Measurements from ENCODE around the gene THOP1.
"Not testable (repeated sequence)": the region's sequence is repeated elsewhere in the genome, so short reads cannot be mapped to it uniquely, and the experiment has no call there.

The THOP1 gene

DNA sequence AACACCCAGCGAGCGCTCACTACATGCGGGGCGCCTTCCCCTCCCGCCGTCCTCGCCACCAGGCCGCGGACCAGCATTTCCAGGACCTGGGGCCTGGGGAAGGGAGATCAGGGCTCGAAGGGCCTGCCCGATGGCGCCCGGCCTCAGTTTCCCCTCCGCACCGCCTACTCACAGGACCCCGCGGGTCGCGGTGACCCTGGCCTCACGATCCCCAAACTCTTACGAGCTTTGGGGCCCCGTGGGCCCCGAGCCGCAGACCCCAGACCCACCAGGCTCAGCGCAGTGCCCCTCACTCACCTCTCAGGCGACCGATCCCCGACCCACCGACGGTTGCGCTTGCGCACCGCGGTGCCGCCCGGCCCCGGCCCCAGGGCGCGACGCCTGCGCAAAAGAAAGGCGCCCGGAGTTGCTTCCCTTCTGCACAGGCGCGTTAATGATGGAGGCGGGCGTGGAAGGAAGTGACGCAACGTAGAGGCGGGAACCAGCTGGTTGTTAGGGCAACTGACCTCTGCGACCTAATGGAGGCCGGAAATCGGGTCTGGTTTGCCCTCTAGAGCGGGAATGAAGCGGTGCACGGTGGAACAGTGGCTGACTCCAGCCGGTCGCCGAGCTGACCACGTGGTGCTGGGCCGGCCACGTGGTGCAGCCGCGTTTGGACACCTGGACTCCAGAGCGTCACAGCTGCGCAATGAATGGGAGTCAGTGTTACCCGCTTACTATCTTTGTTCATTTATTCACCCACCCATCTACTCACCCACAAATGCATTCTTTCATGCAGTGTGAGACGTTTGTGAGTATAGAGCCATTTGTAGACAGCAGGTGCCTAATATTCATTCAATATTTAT lies 2.1 kb upstream of the THOP1 start, which contains the start of gene SGTA:
Gene SGTA (minus strand): TSS at position 338 of the 845 bp plus-strand sequence. CDS start 14,205 bp downstream, outside the sequence.
- DNase-seq (ENCODE audit: low spot score): peak; percentile 99

DNA sequence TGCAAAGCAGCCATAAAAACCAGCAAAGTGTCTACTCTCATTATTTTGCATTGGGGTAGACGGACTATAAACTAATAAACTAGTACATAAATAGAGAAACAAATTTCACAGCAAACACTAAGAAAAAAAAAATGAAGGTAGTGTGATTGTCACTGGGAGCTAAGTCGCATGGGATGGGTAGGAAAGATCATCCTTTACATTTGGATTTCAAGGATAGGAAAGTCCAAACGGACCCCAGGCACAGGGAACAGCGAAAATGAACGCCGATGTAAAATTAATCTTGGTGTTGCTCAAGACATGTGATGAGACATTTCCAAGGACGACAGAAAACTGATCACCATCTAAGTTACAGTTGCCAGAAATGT lies 1.5 kb upstream of the THOP1 start:
- no peak for DNase-seq (ENCODE audit: low spot score)

DNA sequence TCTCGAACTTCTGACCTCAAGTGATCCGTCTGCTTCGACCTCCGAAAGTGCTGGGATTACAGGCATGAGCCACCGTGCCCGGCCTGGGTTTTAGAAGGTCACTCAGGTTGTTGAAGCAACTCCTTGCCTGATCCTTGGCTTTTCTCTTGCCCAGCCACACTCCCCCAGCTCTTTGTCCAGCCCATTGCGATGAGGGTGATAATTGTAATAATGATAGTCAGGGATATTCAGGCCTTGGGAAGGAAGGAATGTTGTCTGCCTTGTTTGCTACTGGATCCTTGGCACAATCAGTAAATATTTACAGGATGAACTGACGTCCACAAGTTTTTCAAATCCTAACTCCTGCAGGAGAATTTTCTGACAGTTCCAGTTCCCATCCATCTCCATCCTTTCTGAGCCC lies 1.8 kb downstream of the THOP1 start:
- DNase-seq (ENCODE audit: low spot score): no peak

DNA sequence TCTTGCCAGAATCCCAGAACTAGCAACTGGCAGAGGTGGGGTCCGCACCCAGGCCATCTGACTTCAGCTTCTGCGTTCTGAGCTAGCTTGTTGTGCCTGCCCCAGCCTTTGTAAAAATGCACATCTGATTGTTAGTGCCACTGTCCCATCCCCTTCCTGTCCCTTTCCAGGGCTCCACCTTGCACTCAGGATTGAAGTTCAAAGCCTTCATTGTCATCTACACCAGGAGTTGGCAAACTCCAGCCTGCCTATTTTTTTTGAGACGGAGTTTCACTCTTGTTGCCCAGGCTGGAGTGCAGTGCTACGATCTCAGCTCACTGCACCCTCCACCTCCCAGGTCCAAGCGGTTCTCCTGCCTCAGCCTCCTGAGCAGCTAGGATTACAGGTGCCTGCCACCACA lies 2.9 kb downstream of the THOP1 start:
- DNase-seq (ENCODE audit: low spot score): no peak

DNA sequence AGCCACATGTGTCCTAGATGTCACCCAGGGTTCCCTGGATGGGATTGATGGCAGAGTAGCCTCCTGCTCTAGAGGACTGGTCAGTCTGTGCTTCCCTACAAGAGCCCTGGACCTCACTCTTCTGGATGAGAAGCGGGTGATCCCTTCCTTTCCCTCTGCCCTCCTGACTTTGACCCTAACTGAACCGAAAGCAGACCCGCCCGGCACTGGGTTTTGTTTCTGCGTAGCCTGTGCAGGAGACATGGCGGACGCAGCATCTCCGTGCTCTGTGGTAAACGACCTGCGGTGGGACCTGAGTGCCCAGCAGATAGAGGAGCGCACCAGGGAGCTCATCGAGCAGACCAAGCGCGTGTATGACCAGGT lies 4.9 kb downstream of the THOP1 start:
- no peak for DNase-seq (ENCODE audit: low spot score)

DNA sequence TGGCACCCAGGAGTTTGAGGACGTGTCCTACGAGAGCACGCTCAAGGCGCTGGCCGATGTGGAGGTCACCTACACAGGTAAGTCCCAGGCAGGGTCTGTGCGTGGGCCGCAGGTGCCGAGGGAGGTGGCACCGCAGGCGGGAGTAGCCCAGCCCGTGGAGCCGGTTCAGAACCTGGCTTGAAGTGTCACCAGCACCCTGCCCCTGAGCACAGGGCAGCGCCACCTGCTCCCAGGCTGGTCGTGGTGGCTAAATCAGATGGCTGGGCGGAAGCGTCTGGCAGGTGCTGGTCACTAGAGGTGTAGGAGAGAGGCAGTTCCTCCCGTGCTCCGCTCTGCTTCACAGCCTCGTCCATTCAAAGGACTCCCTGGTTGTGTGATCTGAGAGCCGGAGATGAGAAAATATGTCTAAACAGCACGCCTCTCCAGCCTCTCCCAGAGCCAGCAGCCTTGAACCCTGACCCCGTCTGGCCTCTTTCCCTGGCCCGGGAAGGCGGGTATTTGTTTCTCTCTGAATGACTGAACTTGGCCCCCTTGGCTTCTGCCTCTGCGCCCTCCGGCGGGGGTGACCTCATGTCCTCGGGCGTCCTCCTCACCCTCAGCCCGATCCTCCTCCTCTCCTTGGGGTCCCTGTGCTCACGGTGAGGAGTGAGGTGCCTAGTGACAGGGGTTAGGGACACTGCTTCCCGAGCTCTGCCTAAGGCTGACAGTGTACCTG lies 5.4 kb downstream of the THOP1 start:
- no peak for DNase-seq (ENCODE audit: low spot score)

DNA sequence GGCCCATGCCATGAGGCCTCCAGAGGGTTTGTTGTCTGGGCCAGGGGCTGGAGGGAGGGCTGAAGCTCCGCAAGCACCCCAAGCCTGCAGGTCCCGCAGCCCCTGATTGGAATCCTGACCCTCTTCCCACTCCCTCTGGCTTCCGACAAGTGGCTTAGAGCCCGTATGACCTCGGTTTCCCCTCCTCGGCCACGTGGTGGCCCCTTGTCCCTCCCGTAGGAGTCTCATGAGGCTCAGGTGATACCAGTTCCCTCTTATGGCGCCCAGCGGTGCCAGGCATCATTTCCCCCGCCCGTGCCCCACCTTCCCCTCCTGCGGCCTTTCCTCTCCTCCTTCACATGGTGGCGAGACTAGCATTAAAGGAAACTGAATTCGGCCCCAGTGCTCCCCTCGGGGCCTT lies 6.1 kb downstream of the THOP1 start:
- DNase-seq (ENCODE audit: low spot score): no peak

DNA sequence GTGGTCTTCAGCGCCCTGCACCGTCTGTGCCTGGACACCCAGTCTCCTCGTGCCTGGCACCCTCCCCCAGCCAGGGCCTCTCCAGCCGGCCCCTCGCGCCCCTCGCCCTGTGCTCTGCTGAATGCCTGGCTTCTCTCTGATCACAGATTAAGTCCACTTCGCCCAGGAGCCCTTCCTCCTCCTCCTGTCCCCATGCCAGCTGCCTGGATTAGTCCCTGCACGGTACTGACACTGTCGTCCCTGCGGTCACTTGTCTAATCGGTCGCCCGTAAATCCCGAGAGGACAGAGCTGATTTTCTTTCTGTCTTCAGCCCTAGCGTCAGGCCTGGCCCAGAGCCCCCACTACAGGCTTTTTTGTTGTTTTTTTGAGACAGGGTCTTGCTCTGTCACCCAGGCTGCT lies 6.6 kb downstream of the THOP1 start:
- DNase-seq (ENCODE audit: low spot score): no peak

DNA sequence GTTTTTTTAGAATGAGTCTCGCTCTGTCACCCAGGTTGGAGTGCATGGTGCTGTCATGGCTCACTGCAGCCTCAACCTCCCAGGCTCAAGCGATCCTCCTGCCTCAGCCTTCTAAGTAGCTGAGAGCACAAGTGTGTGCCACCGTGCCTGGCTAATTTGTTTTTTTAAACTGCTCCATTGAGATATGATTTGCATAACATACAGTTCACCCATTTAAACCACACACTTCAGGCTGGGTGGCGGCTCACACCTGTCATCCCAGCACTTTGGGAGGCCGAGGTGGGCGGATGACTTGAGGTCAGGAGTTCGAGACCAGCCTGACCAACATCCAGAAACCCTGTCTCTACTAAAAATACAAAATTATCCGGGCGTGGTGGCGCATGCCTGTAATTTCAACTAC lies 7.4 kb downstream of the THOP1 start:
- not testable (repeated sequence) for DNase-seq (ENCODE audit: low spot score)

DNA sequence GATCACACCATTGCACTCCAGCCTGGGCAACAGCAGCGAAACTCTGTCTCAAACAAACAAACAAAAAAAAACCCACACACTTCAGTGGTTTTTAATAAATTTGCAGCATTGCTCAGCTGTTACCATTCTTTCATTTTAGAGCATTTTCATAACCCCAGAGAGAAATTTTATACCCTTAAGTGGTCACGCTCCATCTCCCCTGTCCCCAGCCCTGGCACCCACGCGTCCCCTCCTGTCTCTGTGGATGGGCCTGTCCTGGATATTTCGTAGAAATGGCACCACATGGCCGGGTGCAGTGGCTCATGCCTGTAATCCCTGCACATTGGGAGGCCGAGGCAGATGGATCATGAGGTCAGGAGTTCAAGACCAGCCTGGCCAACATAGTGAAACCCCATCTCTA lies 7.8 kb downstream of the THOP1 start:
- no peak for DNase-seq (ENCODE audit: low spot score)

DNA sequence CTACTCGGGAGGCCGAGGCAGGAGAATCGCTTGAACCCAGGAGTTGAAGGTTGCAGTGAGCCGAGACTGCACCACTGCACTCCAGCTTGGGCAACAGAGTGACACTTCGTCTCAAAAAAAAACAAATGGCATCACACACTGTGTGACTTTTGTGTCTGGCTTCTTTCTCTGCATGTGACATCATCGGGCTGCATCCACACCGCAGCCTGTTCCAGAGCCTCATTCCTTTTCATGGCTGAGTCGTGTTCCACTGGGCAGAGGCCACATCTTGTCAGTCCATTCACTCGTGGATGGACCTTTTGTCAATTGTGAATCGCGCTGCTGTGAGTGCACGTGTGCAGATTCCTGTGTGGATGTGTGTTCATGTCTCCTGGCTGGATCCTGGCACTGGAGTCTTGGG lies 8.3 kb downstream of the THOP1 start:
- no peak for DNase-seq (ENCODE audit: low spot score)

DNA sequence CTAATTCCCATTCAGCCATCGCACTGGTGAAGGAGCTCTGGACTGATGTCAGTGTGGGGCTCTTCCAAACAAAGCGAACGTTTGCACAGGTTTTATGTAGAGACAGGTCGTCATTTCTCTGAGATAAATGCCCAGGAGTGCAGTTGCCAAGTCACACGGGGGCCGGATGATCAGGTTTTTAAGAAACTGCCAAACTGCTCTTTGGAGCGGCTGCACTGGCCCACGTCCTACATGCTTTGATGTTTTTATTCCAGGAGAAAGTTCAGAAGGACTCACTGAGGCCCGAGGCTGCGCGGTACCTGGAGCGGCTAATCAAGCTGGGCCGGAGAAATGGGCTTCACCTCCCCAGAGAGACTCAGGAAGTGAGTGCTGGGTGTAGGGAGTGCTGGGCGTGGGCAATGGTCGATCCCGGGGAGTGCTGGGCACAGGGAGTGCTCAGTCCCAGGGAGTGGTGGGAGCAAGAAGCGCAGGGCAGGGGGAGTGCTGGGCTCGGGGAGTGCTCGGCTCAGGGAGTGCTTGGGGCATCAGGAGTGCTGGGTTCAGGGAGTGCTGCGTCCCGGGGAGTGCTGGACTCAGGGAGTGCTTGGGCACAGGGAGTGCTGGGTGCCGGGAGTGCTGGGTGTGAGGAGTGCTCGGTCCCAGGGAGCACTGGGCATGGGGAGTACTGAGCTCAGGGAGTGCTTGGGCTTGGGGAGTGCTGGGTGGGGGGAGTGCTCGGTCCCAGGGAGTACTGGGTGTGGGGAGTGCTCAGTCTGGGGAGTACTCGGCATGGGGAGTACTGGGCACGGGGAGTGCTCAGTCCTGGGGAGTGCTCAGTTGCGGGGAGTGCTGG lies 10.7 kb downstream of the THOP1 start:
- DNase-seq (ENCODE audit: low spot score): no peak

DNA sequence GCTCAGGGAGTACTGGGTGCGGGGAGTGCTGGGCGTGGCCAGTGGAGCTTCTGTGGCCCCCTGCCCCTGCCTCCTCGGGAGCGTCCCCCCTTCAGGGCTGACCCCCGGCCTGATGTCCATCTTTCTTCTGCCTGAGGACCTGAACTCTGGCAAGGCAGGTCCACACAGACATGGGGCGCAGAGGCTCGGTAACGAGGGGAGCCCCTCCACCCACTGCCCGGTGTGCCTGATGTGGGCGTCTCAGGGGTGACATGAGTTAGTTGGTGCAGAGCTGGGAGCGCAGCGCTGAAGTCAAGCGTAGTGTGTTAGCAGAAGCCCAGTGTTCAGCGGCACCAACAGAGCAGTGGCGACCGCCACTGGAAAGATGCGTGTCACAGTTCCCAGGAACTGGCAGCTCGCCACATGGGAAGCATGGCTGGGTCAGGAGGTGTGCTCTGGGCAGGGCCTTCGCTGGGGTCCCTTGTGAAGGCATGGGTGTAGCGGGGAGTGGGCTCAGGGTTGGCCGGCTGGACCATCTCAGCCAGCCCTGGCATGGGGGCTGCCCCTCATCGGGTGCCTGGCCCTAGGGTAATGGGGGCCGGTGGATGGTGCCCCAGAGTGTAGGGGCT lies 11.5 kb downstream of the THOP1 start:
- no peak for DNase-seq (ENCODE audit: low spot score)

DNA sequence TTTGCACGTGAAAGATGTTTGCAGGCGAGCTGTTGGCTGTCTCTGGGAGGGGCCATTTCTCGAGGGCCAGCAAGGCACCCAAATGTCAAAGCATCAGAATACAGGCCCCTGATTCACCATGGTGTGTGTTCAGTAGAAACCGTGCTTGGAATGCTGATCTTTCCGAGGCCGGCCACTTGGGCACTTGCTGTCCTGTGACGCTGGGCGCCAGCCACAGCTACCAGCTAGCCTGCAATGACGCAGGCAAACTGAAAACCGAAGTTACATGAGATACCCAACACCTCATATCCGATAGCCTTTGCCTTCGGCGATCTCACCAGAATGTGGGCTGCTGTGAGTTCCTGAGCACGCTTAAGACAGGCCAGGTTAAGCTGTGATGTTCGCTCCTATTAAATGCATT lies 12.0 kb downstream of the THOP1 start:
- no peak for DNase-seq (ENCODE audit: low spot score)

DNA sequence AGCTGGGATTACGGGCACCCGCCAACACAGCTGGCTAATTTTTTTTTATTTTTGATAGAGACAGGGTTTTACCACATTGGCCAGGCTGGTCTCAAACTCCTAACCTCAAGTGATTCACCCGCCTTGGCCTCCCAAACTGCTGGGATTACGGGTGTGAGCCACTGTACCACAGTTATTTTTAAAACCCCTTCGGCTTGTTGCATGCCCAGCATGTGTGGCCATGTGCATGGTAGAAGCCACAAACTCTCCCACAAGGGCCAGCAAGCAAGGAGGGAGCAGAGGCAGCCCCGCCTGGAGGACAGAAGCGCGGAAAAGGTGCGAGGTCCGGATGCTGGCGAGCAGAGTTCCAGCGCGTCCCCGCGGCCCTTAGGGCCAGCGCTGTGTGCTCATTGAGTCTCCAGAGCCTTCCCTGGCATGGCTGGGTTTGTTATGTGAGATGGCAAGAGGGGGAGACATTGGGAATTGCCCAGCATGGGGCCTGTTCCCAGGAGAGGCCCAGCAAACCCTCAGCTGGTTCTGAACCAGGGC lies 12.9 kb downstream of the THOP1 start:
- no peak for DNase-seq (ENCODE audit: low spot score)

DNA sequence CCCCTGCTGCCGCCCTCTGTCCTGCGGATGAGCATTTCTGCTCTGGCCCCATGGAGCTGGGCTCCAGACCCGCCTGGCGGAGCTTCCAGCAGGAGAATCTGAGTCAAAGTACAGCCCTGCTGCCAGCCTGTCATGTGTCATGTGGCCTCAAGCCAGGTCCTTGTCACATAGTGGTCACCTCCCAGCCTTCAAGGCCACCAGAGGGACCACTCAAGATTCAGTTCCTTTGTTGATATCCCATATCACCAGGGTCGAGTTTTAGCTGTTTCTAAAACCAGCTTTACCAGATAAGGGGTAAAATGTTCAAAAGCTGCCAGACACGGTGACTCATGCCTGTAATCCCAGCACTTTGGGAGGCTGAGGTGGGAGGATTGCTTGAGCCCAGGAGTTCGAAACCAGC lies 13.4 kb downstream of the THOP1 start:
- no peak for DNase-seq (ENCODE audit: low spot score)

DNA sequence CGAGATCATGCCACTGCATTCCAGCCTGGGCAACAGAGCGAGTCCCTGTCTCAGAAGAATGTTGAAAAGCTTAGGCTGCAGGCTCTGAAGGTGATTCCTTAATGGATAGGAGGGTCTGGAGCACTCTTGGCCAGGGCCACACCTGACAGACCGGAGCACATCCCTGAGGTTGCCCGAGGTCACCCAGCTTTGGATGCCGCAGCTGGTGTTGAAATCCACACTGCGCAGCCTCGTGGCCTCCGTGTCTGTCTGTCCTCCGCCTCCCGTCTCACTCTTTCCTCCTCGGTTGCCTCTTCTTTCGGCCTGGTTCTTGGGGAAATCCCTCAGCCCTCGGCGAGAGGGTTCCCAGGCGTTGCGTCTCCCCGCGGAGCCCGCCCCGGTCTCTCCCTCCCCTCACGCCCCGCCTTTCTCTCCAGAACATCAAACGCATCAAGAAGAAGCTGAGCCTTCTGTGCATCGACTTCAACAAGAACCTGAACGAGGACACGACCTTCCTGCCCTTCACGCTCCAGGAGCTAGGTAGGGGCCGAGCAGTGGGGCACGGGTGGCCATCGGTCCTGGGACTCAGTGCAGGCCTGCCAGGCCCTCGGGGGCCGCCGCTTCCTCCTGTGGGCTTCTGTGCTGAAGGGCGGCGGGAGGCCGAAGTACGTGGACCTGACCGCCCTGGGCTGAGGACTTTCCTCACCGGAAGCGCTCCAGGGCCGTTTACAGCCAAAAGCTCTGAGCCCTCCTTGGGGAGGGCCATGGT lies 14.1 kb downstream of the THOP1 start:
- no peak for DNase-seq (ENCODE audit: low spot score)

DNA sequence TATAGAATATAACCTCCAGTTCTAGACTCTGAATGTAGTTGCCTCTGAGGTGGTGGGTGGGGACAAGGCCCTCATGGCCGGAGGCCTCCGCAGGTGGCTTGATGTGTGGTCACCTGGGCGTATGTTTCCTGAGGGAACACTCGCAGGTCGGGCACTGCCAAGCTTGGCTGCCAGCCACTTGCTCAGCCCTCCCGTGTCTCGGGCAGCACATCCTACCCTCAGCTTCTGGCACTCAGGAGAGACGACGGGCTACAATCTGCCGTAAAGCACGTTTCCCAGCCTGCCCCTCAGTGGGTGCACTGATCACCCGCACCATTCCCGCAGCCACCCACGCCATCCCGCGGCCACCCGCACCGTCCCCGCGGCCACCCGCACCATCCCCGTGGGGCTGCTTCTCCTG lies 15.2 kb downstream of the THOP1 start:
- DNase-seq (ENCODE audit: low spot score): no peak

DNA sequence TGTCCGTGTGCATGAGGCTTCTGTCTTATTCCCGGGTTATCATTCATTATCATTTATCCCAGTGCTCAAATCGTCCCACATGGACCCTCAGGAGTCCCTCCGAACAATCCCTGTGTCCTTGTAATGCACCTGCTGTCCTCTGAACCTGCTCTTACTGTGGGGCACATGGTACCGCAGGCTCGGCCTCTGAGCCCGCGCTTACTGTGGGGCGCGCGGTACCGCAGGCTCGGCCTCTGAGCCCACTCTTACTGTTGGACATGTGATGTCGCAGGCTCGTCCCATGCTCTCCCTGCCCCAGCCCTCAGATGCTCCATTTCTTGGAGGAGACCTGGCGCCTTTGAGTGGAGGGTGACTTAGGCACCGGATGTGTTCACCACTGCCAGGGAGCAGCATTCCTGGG lies 17.5 kb downstream of the THOP1 start:
- no peak for DNase-seq (ENCODE audit: low spot score)

DNA sequence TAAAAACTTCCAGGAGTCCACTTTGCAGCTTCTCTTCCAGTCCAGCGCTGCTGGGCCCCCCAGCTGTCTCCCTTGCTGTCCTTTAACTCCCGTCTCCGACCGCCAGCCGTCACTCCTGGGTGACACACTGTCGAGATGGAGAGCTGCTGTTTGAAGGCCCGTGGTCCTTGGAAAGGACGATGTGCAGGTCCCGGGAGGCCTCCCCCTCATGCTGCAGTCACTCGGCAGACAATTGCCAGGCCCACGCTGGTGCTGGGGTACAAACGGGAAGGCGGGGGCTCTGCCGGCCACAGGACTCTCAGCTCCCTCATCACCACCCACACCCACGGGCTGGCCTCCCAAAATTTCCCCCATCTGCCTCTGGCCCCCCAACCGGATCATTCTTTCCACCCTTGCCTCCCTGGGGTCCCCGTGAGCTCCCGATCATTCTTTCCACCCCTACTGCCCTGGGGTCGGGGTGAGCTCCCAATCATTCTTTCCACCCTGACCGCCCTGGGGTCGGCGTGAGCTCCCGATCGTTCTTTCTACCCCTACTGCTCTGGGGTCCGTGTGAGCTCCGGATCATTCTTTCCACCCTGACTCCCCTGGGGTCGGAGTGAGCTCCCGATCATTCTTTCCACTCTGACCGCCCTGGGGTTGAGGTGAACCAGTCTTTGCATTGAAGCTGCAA lies 18.3 kb downstream of the THOP1 start:
- DNase-seq (ENCODE audit: low spot score): no peak

All from globus pallidus (tissue), 1 donor.